Nephron progenitor cell (in vitro differentiated cells): ENCODE measurements around the gene PHYH.
"Not testable (repeated sequence)": the region's sequence is repeated elsewhere in the genome, so short reads cannot be mapped to it uniquely, and the experiment has no call there.

Experiments
- DNase-seq: peaks from one replicate; pipeline ENCODE4 v3.0.0; 2021
- H3K27ac Mint-ChIP-seq: 2 replicates; pipeline ENCODE4 v1.8.0; 2021; ENCODE audit warnings: mild to moderate bottlenecking, moderate library complexity, mixed read lengths
- H3K27me3 Mint-ChIP-seq: 2 replicates; pipeline ENCODE4 v1.8.0; 2021; ENCODE audit warnings: mild to moderate bottlenecking, low read depth, mixed read lengths; ENCODE audit not compliant: poor library complexity
- H3K36me3 Mint-ChIP-seq: 2 replicates; pipeline ENCODE4 v1.8.0; 2021; ENCODE audit warnings: low read depth, mixed read lengths
- H3K4me1 Mint-ChIP-seq: 2 replicates; pipeline ENCODE4 v1.8.0; 2021; ENCODE audit warnings: mixed read lengths
- H3K4me3 Mint-ChIP-seq: 2 replicates; pipeline ENCODE4 v1.8.0; 2021; ENCODE audit warnings: mild to moderate bottlenecking, moderate library complexity, mixed read lengths
- H3K9me3 Mint-ChIP-seq: 2 replicates; pipeline ENCODE4 v1.8.0; 2021; ENCODE audit warnings: mild to moderate bottlenecking, moderate library complexity, mixed read lengths
- CTCF ChIP-seq: fragments of 200-600 bp; sonication (generic); IDR thresholded peaks from 2 replicates; pipeline ENCODE4 v1.5.0; 2021; ENCODE audit warnings: antibody characterized with exemption

Gene PHYH

GRCh38 chr10:13262433-13262832, 37.4 kb downstream of the PHYH start:
- no peak for DNase-seq
- no peak for TF ChIP-seq CTCF
- Mint-ChIP-seq H3K4me1 (peaks cover 7% of the 10 kb centered on the region), H3K27me3 (peaks cover 11% of the 10 kb centered on the region), H3K36me3 (peaks cover 16% of the 10 kb centered on the region), H3K27ac (no peak overlapping the region), H3K9me3 (peaks cover 34% of the 10 kb centered on the region), H3K4me3 (no peak overlapping the region)

DNA sequence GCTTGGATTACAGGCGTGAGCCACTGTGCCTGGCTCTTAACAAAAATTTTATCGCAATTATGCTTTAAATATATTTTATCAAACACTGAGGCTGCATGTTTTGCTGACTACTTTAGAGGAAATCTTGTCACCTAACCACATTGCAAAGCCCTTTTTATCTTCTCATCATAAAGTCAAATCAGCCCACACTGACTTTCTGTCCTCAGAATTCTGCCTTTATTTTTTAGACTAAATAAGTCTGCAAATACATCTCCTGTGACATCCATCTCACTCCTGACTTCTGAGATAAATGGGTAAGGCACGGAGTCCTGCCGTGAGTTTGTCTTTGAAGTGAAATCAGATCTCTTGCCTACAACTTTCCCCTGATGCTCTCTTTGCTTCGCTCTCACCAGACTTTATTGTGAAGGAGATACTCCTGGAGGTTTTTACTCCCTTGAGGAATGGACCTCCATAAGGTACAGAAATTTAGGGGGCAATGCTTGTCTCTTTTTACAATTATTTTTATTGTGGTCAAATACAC, 42.2 kb downstream of the PHYH start:
- no peak overlapping the region for H3K4me3 Mint-ChIP-seq
- peaks cover 7% of the 10 kb centered on the region for H3K4me1 Mint-ChIP-seq
- H3K36me3 Mint-ChIP-seq = peaks cover 12% of the 10 kb centered on the region
- TF ChIP-seq CTCF = no peak
- peaks cover 8% of the 10 kb centered on the region for H3K27me3 Mint-ChIP-seq
- peaks cover 28% of the 10 kb centered on the region for H3K9me3 Mint-ChIP-seq
- no peak for DNase-seq
- no peak overlapping the region for H3K27ac Mint-ChIP-seq

GRCh38 chr10:13256627-13257026, 43.2 kb downstream of the PHYH start:
- Mint-ChIP-seq H3K4me1 (peaks cover 7% of the 10 kb centered on the region), H3K4me3 (no peak overlapping the region), H3K36me3 (peaks cover 12% of the 10 kb centered on the region), H3K27ac (no peak overlapping the region), H3K9me3 (peaks cover 25% of the 10 kb centered on the region), H3K27me3 (peaks cover 3% of the 10 kb centered on the region)
- DNase-seq = no peak
- no peak for TF ChIP-seq CTCF

- no peak for TF ChIP-seq CTCF
- H3K27ac Mint-ChIP-seq = no peak overlapping the region
- peaks cover 11% of the 10 kb centered on the region for H3K9me3 Mint-ChIP-seq
- H3K4me1 Mint-ChIP-seq = peaks cover 7% of the 10 kb centered on the region
- H3K36me3 Mint-ChIP-seq = peaks cover 6% of the 10 kb centered on the region
- no peak for DNase-seq
- peaks cover 3% of the 10 kb centered on the region for H3K27me3 Mint-ChIP-seq
- H3K4me3 Mint-ChIP-seq = no peak overlapping the region
These were observed 46.1 kb downstream of the PHYH start for GRCh38 chr10:13253726-13254125.

DNA sequence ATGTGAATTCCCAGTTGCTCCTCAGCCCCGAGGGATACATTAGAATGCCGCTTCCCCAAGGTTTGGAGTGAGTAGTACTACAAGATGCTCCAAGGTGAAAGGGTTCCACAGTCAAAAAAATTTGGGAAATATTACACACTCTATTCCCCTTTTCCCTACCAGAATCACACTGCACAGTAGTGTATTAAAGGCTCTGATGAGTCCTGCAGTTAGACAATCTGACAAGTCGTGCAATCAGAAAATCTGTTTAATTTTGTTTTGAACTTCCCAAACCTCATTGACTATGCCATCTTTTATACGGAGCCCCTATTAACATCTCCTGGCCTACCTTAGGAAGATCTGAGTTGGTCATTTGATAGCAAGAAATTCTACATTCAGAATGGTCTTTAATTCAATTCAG, 52.1 kb downstream of the PHYH start:
- DNase-seq = no peak
- no peak for TF ChIP-seq CTCF
- no peaks in the 10 kb centered on the region for H3K36me3 Mint-ChIP-seq
- peaks cover 5% of the 10 kb centered on the region for H3K4me1 Mint-ChIP-seq
- no peak overlapping the region for H3K4me3 Mint-ChIP-seq
- H3K27me3 Mint-ChIP-seq = peaks cover 3% of the 10 kb centered on the region
- H3K9me3 Mint-ChIP-seq = peaks cover 6% of the 10 kb centered on the region
- H3K27ac Mint-ChIP-seq = no peak overlapping the region

DNA sequence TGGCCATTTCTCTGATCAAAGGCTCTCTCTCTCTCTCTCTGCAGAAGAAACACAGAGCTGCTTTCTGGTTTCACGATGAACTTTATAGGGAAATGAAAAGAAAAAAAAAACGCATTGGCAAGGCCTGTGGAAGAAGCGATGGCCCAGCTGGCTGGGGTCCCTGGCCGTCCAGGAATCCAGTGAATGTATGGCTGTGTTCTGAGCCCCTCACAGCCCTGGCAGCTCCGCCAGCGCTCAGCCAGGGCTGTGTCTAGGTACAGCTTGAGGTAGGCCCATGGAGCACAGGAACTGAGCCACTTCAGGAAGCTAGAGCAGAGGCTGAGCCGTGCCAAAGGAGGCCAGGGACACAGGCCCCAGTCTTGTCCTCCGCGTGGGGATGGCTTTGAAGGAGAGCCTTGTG, 52.6 kb downstream of the PHYH start:
- Mint-ChIP-seq H3K27me3 (peaks cover 3% of the 10 kb centered on the region), H3K4me1 (peaks cover 5% of the 10 kb centered on the region), H3K4me3 (no peak overlapping the region), H3K27ac (no peak overlapping the region), H3K36me3 (no peaks in the 10 kb centered on the region), H3K9me3 (peaks cover 6% of the 10 kb centered on the region)
- TF ChIP-seq CTCF = no peak
- no peak for DNase-seq

DNA sequence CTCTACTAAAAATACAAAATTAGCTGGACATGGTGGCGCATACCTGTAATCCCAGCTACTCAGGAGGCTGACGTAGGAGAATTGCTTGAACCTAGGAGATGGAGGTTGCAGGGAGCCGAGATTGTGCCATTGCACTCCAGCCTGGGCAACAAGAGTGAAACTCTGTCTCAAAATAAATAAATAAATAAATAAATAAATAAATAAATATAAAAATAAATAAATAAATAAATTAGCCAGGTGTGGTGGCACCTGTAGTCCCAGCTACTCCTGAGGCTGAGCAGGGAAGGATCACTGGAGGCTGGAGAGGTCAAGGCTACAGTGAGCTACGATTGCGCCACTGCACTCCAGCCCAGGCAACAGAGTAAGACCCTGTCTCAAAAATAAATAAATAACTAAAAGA, 57.6 kb downstream of the PHYH start:
- H3K4me3 Mint-ChIP-seq, DNase-seq, H3K27me3 Mint-ChIP-seq, H3K9me3 Mint-ChIP-seq, H3K36me3 Mint-ChIP-seq, H3K27ac Mint-ChIP-seq: not testable (repeated sequence)
- peaks cover 14% of the 10 kb centered on the region for H3K4me1 Mint-ChIP-seq
